Raji (cell line): ENCODE data around the gene TRIML2.

Source experiments
- POLR2A ChIP-seq: IDR thresholded peaks from 2 replicates; pipeline ENCODE4 v1.6.1; 2011; ENCODE audit warnings: low read depth, low read length, control low read depth; ENCODE audit not compliant: insufficient read depth

Gene TRIML2, protein sequence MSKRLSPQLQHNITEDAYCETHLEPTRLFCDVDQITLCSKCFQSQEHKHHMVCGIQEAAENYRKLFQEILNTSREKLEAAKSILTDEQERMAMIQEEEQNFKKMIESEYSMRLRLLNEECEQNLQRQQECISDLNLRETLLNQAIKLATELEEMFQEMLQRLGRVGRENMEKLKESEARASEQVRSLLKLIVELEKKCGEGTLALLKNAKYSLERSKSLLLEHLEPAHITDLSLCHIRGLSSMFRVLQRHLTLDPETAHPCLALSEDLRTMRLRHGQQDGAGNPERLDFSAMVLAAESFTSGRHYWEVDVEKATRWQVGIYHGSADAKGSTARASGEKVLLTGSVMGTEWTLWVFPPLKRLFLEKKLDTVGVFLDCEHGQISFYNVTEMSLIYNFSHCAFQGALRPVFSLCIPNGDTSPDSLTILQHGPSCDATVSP

DNA sequence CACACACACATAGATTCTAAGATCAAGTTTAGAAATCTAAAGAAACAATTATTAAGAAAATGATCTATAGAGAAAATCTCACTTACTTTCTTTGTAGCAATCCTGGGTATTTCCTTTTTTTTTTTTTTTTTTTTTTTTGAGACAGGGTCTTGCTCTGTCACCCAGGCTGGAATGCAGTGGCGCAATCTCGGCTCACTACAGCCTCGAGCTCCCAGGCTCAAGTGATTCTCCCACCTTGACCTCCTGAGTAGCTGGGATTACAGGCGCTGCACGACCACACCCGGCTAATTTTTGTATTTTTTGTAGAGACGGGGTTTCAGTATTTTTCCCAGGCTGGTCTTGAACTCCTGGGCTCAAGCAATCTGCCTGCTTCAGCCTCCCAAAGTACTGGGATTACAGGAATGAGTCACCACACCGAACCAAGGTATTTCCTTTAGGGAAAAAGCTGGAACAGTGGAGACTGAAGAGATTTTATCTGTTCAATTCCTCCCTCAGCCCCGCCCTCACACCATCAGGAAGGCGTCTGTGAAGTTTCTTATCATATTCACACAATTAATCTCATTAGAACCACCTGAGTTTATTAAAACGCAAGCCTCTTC lies at the start of gene TRIML2:
Gene TRIML2 (minus strand): TSS at position 447 of the 599 bp plus-strand sequence. CDS start 4,235 bp downstream, outside the sequence.
- TF ChIP-seq POLR2A, result no peak

DNA sequence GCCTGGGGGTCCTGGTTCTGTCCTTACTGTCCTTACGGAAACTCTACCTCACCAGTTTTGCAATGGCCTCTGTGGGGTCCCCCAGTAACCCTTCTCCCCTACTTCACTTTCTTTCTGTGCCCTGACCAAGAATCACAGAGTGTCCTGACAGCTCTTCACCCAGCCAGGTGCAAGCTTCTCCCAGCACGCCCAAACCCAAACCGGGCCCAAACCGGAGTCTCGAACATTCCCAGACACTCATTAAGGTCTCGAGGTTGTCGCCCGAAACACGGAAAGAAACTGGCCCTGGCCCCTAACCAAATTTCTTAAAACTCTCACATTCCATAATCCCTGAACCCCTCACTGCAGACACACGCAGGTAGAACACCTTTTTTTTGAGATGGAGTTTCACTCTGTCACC lies 48.9 kb upstream of the TRIML2 start:
- TF ChIP-seq POLR2A, result no peak

DNA sequence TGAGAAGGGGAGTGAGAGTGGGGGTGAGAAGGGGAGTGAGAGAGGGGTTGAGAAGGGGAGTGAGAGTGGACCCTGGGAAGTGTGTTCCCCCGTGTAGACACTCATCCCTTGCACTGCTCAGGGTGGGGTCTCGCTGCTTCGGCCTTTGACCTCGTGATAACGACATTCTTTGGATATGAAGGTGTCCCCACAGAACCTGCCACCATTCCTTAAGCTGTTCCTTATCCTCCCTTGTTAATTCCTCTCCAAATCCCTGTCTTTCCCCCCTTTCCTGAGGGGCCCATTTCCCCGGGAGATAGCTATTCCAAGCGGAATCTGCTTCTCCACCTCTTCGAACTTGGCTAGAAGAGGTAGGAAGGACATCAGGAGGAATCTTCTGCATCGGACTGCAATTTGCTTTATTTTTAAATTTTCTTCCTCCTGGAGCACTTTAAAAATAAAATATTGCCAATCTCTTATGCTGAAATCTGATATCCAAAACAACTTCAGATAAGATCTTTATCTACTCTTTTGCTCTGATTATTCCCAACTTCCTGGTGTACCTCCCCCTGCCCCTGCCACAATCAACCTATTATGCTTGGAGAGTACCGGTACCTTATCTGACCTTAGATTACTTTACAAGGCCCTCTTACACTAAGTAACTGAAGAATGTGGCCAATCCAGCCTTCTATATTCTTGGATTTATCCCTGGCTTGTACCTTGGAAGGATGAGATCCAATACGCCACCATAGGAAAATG lies 45.4 kb upstream of the TRIML2 start:
- TF ChIP-seq POLR2A, result no peak

GRCh38 chr4:188147776-188148175 lies 38.4 kb upstream of the TRIML2 start:
- TF ChIP-seq POLR2A, result no peak

- no peak for TF ChIP-seq POLR2A
Observed at GRCh38 chr4:188147176-188147575, 37.8 kb upstream of the TRIML2 start.

DNA sequence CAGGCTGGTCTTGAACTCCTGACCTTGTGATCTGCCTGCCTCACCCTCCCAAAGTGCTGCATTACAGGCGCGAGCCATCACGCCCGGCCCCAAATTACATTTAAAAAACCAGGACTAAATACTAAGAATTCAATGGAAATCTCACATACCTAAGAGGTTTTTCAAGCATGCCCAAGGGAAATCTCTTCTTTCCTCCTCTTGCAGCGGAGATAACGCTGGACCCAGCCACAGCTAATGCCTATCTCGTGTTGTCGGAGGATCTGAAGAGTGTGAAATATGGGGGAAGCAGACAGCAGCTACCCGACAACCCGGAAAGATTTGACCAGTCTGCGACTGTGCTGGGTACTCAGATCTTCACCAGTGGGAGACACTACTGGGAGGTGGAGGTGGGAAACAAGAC lies 37.2 kb upstream of the TRIML2 start:
- TF ChIP-seq POLR2A, result no peak

- no peak for TF ChIP-seq POLR2A
Observed at GRCh38 chr4:188145601-188146000, 36.2 kb upstream of the TRIML2 start.

GRCh38 chr4:188143731-188144130 lies 34.3 kb upstream of the TRIML2 start:
- TF ChIP-seq POLR2A, result no peak

GRCh38 chr4:188139671-188140070 lies 30.3 kb upstream of the TRIML2 start:
- no peak for TF ChIP-seq POLR2A

DNA sequence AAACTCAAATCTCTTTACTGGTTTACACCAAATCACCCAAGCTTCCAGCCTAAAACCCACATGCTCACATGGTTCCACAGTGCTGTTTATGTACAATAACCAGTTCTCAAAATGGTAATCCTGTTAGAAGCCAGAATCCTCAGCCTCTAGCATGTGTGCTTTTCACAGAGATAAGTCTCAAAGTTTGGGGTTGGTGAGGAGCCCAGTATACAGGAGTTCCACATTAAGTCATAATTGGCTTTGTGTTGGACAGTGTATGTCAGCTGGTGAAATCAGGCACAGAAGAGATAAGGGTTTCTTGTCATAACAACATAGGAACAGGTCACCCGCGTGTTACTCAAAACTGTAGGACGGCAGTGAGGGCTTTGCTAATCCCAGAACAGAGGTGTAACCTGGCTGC lies 29.7 kb upstream of the TRIML2 start, which contains the start of gene TRIML1:
Gene TRIML1 (plus strand): TSS at position 301 of the 400 bp plus-strand sequence. CDS start 118 bp downstream, outside the sequence.
- no peak for TF ChIP-seq POLR2A

- TF ChIP-seq POLR2A, result no peak
Observed at GRCh38 chr4:188138227-188138626, 28.8 kb upstream of the TRIML2 start.

DNA sequence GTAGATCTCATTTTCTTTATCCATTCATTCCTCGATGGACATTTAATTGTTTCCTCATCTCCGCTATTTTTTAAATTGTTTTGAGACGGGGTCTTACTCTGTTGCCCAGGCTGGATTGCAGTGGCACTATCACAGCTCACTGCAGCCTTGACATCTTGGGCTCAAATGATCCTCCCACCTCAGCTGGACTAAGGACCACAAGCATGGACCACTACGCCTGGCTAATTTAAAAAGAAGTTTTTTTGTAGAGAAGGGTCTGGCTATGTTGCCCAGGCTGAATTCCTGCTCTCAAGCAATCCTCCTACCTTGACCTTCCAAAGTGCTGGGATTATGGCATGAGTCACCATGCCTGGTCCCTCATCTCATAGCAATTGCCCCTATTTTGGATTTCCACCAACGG lies 22.8 kb upstream of the TRIML2 start:
- TF ChIP-seq POLR2A, result no peak

GRCh38 chr4:188130355-188130754 lies 21.0 kb upstream of the TRIML2 start:
- TF ChIP-seq POLR2A, result no peak

GRCh38 chr4:188127214-188127874 lies 17.9 kb upstream of the TRIML2 start:
- no peak for TF ChIP-seq POLR2A

GRCh38 chr4:188121530-188121929 lies 12.1 kb upstream of the TRIML2 start:
- no peak for TF ChIP-seq POLR2A

GRCh38 chr4:188117631-188118324 lies 8.4 kb upstream of the TRIML2 start:
- TF ChIP-seq POLR2A, result no peak
